Ramos (cell line): Measurements from ENCODE around the gene TLE4.
"Not testable (repeated sequence)": the region's sequence is repeated elsewhere in the genome, so short reads cannot be mapped to it uniquely, and the experiment has no call there.

Experiments used
- in situ Hi-C: fragments of 300-500 bp; cut with MboI; formaldehyde crosslinking; loops from one replicate; pipeline ENCODE4 v1.14.3; 2022; ENCODE audit warnings: low sequenced_read_pairs; ENCODE audit not compliant: unreplicated experiment

Gene TLE4

GRCh38 chr9:79707589-79707988, 135.8 kb downstream of the TLE4 start:
- in situ Hi-C loops = no loop called here

- in situ Hi-C loops = no loop called here
These were observed 136.8 kb downstream of the TLE4 start for GRCh38 chr9:79708541-79708940.

- in situ Hi-C loops = no loop called here
These were observed 138.2 kb downstream of the TLE4 start for GRCh38 chr9:79709743-79710674.

GRCh38 chr9:79711874-79712273, 140.1 kb downstream of the TLE4 start:
- in situ Hi-C loops = no loop called here

GRCh38 chr9:79719021-79719420, 147.3 kb downstream of the TLE4 start:
- in situ Hi-C loops = no loop called here

GRCh38 chr9:79719989-79720388, 148.2 kb downstream of the TLE4 start:
- in situ Hi-C loops = no loop called here

GRCh38 chr9:79731171-79731890, 159.6 kb downstream of the TLE4 start:
- in situ Hi-C loops = no loop called here

- in situ Hi-C loops = no loop called here
These were observed 163.4 kb downstream of the TLE4 start for GRCh38 chr9:79735023-79735779.

GRCh38 chr9:79736051-79736450, 164.3 kb downstream of the TLE4 start:
- in situ Hi-C loops = no loop called here

GRCh38 chr9:79741381-79741780, 169.6 kb downstream of the TLE4 start:
- in situ Hi-C loops = no loop called here

GRCh38 chr9:79742110-79742721, 170.5 kb downstream of the TLE4 start:
- in situ Hi-C loops = no loop called here

GRCh38 chr9:79744521-79744920, 172.8 kb downstream of the TLE4 start:
- in situ Hi-C loops = no loop called here

- in situ Hi-C loops = no loop called here
These were observed 174.1 kb downstream of the TLE4 start for GRCh38 chr9:79745752-79746336.

GRCh38 chr9:79751895-79752466, 180.2 kb downstream of the TLE4 start:
- in situ Hi-C loops = not testable (repeated sequence)

- in situ Hi-C loops = no loop called here
These were observed 184.6 kb downstream of the TLE4 start for GRCh38 chr9:79756414-79756813.

GRCh38 chr9:79757074-79757473, 185.3 kb downstream of the TLE4 start:
- in situ Hi-C loops = no loop called here

GRCh38 chr9:79757881-79758669, 186.3 kb downstream of the TLE4 start:
- in situ Hi-C loops = no loop called here

- in situ Hi-C loops = no loop called here
These were observed 187.7 kb downstream of the TLE4 start for GRCh38 chr9:79759460-79759859.

- in situ Hi-C loops = no loop called here
These were observed 190.3 kb downstream of the TLE4 start for GRCh38 chr9:79762070-79762469.
